HG03135 (cell line): ENCODE data around the gene QSOX1.
"Not testable (repeated sequence)": the region's sequence is repeated elsewhere in the genome, so short reads cannot be mapped to it uniquely, and the experiment has no call there.

Experiments used
- ATAC-seq: cut with Tn5 transposase; IDR thresholded peaks from one replicate; pipeline ENCODE4 v1.9.1; 2021; ENCODE audit warnings: mild to moderate bottlenecking, moderate library complexity; ENCODE audit not compliant: unreplicated experiment

Gene QSOX1

DNA sequence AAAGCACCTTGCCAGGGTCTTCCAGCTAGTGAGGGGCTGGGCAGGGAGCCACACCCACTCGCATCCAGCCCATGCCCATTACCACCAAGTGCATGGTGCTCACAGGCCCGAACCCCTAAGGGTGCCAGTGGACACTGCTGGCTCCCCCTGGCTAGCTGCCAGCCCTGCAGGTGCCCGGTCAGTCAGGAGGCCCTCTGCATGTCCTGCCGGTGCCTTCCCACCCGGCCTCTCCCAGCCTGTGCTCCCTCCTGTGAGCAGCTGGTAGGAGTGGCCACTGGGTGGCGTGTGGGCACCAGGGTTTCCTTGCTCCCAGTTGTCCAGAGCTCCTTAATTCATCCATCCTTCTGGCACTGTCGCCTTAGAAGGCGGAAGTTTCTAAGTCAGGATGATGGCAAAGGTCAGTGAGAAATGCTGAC lies 33.4 kb downstream of the QSOX1 start:
- ATAC-seq, result no peak

DNA sequence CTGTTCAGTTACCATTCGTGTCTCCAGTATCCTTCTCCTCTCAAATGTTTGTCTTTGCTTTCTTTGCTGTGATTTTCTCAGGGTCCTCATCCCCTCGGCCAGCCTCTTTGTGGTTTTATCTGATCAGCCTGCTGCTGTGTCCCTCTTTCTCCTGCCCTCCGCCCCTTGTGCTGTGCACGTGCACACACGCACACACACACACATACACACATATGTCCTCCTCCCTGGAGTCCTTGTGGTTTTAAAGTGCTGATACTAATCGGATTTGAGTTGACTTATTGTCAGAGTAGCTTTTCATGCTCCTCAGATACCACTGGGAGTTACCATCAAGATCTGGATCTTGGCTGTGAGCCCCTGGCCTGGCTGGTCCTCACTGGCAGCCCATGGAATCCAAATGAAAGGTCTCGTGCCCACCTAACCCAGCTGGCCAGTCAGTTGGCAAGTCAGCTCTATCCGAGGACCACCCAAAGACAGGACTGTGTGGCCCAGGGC lies 34.1 kb downstream of the QSOX1 start:
- ATAC-seq, result no peak

DNA sequence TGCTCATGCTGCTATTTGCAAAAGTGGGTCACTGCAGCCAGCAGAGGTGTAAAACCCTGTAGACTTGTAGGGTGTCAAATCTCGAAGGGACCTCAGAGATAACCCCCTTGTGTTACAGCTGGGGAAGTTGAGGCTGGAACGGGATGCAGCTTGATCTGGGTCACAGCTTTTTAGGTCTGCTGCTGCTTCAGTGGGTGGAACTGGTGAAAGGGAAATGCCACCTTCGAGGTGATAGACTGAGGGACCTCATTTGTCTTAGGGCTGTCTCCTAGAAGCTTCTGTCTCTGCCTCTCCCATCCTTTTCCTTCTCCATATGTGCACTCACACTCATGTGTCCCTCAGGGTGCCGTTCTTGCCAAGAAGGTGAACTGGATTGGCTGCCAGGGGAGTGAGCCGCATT lies 35.4 kb downstream of the QSOX1 start:
- no peak for ATAC-seq

DNA sequence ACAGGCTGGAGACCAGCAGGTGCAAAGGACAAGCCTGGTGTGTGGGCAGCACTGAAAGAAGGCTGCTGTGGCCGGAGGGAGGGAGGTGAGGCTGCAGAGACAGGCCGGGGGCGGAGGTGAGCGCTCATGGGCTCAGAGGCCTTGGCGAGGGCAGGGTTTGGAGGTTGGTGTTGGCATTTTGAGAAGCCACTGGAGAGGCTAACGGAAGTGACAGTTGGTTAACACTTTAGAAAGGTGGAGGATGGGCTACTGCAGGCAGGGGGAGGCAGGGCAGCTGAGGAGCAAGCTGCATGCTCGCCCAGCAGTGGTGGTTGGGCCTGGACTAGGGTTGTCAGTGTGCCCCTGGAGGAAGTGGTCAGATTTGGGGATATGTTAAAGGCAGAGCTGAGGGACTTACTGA lies 37.5 kb downstream of the QSOX1 start:
- ATAC-seq, result no peak

DNA sequence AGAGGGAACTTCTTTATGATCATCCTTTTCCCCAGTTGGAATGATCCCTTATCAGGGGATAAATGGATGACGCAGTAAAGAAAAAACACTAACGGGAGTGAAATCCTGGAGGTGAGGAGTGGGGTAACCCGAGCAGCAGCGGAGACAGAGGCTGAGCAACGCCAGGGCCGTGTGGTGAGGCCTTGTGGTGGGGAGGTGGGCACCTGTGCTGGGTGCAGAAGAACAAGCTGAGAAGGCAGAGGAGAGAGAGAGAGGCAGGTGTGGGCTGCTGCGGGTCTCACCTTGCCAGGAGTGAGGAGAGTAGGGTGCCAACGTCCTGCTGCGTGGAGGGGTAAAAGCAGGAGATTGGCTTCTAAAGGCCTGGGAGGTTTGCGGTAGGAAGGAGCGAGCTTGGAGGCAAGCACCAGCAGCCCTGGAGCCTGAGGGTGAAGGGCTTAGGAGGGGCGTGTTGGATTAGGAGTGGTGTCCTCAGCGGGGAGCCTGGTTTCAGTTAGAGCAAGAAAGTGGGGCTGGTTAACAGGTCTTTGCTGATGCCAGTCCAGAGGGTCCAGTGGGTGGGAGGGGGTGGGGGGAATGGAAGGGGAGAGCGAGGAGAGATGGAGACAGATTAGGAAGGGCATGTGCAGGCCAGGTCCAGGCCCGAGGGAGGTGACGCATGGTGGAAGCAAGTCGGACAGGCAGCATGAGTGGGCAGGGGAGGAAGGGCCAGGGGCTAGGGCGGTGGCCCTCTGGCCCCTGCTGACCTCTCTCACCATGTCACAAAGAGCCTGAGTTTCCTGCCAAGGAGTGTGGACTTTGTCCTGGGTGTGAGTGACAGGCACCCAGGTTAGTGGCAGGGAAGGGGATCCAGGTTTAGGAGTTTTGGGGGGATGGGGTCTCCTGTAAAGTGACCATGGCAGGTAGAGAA lies 38.7 kb downstream of the QSOX1 start:
- no peak for ATAC-seq

DNA sequence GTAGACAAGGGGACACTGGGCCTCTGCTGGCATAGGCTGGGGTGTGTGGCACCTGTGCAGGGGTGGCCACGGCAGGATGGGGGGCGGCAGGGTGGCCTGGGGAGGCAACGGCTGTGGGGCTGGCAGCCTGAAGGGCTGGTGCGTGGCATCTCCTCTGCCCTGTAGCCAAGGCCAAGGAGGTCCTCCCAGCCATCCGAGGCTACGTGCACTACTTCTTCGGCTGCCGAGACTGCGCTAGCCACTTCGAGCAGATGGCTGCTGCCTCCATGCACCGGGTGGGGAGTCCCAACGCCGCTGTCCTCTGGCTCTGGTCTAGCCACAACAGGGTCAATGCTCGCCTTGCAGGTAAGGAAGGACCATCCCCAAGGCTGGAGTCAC lies 39.4 kb downstream of the QSOX1 start:
- no peak for ATAC-seq

DNA sequence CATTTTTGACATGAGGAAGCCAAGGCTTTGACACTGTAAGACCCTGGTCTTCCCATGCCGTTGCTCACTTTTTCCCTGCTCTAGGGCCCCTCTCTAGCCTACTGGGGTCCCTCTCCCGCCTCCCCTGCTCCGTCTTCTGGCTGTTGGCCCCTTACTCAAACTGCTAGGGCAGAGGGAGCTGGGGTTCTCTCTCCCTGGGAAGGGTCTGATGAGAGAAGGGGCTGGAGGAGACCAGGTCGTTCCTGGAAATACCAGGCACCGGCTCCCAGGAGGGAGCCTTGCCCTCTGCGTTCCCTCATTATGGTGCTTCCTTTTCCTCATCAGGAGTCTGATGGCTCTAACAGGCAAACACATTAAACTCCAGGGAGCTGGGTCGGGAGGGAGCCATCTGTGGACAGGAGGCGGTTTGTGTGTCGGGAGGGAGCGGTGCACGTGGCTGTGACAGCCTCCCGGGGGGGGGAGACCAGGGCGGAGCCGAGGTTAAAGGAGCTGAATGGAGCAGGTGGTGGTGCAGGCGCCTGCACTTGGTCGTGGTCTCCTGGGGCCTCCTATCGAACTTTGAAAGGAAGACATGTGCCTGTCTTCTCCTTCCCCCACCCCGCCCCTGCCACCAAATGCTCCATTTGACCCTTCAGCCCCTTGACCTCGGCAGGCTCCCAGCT lies 40.0 kb downstream of the QSOX1 start:
- ATAC-seq, result no peak

DNA sequence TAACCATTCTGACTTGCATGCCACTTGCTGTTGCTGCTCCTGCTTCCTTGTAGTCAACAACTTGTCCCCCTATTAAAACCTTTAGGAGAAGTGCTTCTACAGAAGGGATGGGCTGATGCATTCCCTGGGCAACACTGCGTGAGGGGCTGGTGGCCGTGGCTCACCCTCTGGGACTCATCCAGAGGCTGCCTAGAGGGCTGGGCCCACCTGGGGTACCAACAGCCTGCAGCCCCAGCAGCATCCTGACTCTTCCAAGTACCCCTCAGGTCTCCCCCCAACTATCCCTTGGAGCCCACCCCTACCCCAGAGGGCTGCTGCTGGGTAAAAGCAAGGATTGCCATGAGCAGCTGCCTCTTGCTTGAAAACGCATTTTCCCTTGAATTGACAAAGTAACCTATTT lies 40.7 kb downstream of the QSOX1 start:
- no peak for ATAC-seq

DNA sequence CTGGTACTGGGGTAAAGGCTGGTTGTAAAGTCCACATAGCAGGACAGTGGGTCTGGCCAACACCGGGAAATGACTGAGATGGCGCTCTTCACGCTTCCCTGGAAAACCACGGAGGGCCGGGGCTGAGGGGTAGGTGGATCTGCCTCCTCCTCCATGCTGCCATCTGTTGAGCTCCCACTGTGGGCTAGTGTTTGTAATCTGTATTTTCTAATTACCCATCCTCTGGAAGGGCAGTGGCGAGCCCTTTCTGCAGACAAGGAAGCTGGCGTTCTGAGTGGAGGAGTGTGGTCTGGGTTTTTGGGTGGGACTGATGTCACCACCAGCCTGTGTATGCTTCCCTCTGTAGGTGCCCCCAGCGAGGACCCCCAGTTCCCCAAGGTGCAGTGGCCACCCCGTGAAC lies 41.2 kb downstream of the QSOX1 start:
- no peak for ATAC-seq

DNA sequence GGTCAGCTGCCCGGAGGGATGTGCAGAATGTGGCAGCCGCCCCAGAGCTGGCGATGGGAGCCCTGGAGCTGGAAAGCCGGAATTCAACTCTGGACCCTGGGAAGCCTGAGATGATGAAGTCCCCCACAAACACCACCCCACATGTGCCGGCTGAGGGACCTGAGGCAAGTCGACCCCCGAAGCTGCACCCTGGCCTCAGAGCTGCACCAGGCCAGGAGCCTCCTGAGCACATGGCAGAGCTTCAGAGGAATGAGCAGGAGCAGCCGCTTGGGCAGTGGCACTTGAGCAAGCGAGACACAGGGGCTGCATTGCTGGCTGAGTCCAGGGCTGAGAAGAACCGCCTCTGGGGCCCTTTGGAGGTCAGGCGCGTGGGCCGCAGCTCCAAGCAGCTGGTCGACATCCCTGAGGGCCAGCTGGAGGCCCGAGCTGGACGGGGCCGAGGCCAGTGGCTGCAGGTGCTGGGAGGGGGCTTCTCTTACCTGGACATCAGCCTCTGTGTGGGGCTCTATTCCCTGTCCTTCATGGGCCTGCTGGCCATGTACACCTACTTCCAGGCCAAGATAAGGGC lies 41.9 kb downstream of the QSOX1 start:
- no peak for ATAC-seq

DNA sequence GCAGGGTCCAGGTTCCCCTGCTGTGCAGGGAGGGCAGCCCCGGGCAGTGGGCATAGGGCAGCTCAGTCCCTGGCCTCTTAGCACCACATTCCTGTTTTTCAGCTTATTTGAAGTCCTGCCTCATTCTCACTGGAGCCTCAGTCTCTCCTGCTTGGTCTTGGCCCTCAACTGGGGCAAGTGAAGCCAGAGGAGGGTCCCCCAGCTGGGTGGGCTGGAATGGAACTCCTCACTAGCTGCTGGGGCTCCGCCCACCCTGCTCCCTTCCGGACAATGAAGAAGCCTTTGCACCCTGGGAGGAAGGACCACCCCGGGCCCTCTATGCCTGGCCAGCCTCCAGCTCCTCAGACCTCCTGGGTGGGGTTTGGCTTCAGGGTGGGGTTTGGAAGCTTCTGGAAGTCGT lies 42.6 kb downstream of the QSOX1 start:
- no peak for ATAC-seq

DNA sequence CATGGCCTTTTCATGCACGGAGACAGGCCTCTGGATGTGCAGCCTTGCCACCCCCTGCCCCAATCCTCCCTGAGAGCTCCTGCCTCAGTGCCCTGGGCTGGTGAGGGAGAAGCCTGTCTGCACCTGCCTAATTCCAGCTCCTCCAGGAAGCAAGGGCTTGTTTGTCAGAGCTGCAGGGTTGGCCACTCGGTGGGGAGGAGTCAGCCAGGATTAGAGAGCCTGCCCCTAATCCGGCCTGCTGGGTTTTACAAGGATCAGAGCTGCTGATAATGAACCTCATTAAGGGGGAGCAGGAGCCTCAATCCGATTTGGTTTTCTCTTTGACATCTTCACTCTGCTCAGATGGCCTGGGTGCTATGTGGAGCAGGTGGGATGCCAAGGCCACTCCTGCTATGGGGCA lies 43.5 kb downstream of the QSOX1 start:
- no peak for ATAC-seq

DNA sequence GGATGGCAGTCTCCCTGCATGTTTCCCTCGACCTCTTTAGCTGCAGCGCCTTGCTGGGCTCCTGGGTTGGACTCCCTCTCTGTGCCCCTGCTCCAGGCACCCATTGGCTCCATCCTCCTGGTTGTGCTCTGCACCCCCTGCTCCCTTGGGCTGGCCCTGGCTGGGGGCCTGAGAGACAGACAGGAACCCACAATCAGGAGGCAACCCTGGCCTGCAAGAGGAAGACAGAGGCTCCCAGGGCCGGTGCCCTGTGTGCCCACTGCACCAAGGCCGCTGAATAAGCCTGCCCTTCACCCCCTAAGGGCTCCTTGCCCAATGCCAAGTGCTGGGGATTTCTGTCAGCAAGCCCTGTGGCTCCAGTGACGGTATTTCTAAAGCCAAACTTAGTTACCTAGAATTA lies 43.9 kb downstream of the QSOX1 start:
- ATAC-seq, result no peak

DNA sequence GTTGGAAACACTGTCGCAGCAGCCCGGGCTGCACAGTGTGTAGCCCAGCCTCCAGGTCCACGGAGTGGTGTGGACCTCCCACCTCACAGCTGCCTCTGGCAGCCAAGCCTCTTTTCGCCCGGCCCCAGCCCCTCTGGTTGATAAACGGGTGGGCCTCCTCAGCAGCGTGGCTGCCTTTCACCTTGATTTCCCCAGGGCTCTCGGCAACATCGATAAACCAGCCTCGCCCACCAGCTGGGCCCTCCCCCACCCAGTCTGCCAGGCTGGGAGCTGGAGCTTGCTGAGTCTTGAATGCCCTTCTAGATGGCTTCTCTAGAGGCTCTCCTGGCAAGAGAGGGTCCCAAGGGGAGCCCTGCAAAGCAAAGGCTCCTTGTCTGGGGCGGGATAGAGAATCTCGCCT lies 44.3 kb downstream of the QSOX1 start:
- no peak for ATAC-seq

DNA sequence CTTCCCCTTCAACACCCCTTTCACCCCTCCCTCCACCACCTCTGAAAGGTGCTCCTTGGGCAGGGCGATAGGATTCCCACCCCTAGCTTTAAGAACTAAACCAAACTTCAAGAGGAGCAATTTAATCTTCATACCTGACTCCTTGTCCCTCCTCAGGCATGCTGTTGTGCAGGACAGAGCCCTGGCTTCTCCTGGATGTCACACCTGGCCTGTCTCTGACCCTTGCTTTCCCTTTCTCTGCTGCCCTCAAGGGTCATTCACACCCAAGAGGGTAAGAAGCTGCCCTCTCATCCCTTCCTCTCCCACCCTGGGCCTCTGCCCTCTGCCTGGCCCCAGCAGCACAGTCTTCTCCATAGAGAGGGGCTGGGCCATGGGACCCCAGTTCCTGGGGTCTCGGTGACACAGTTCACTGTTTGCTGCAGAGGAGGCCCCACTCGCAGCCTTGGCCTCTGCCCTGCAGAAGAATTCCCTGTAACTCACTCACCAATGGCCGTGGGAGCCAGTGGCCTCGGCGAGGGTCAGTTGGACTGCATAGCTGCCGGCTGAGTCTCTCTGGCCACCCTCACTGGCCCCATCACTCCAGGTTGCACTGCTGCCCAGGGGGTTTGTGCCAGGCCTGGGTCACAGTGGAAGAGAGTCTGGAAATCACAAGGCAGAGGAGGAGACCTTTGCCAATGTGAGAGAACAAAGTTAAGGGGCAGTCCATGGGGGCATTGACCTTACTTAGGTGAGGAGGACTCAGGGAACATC lies 47.0 kb downstream of the QSOX1 start:
- no peak for ATAC-seq

DNA sequence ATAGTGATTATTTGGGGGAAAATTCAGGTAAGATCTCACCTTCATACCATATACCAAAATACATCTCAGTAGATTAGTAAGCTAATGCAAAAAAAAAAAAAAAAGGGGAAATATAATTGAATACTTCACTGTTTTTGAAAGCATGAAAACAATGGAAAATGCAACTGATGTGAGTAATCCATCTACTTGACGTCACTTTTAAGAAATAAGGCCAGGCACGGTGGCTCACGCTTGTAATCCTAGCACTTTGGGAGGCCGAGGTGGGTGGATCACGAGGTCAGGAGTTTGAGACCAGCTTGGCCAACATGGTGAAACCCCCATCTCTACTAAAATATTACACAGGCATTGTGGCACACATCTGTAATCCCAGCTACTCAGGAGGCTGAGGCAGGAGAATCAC lies 47.9 kb downstream of the QSOX1 start:
- ATAC-seq, result not testable (repeated sequence)

DNA sequence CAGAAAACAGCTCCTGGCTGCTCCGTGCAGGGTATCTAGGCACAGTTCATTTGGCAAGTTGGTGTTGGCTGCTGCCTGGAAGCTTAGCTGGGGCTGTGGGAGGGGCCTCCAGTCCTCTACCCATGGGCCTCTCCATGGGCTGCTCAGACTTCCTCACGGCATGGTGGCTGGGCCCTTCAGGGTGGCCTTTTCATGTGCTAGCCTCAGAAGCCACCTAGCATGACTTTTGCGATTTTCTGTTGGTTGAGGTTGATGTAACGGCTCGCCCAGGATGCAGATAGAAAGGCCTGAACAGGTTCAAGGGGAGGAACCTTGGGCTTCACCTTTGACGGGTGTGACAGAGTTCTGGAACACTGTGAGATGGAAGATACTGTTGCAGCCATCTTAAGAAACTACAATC lies 49.6 kb downstream of the QSOX1 start:
- ATAC-seq, result no peak

DNA sequence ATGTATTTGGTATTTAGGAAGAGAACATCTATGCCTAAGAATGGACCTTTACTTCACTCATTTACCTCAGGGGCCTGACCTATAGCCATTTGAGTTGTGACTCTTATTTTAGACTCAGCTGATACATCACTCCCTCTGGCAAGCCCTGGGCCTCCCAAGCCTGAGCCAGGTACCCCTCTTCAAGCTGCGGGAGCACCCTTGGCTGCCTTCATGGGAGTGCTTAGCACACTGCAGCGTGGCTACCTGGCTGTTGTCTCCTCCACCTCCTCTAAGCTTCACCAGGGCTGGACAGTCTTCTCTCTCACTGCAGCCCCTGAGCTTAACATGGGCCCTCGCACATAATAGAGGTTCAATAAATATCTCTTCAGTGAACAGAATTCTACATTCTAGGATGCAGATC lies 51.9 kb downstream of the QSOX1 start:
- ATAC-seq, result no peak

DNA sequence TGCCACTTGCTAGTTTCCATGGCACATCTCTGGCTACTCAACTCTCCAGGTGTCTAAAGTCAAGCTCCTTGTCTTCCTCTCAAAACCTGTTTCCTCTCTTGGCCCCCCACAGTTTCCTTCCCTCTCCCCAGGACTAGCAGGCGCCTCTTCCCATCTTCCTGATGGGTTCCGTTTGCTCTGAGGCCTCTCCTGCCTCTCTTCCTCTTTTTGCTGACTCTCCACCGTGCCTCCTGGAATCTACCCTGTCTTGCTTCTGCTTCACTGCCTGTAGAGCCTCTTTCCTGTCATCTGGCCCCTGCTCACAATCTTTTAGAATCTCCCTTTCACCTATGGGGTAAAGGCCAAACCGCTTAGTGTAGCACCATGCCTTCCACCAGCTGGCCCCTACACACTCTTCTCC lies 53.6 kb downstream of the QSOX1 start:
- ATAC-seq, result no peak

DNA sequence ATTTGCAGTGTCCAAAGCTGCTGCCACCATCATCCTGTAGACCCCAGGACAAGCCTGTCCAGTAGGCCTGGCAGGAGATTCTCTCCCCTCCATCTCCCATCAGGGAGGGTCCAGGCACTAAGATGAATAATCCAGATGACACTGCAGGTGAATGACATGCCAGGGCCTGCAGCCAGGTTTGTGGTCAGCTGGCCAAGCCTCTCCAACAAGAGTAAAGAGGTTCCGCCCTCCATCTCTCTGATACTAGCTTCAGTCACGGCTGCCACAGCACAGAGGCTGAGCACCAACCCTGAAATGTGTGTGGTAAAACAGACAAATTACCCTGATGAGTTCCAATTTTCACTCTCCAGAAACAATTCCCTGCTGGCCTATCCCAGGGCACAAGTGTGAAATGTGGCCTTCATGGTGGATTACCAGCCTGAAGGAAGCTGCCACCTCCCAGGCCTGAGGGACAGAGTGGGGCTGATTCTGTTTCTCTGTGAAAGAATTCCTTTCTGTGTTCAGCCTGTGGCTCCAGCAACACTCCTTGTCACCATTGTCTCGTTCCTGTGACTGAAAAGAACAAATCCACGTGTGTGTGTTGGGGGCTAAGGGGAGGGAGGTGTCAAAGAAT lies 55.4 kb downstream of the QSOX1 start:
- no peak for ATAC-seq
